ENCODE results near the gene NBPF14.
"Not testable (repeated sequence)": the region's sequence is repeated elsewhere in the genome, so short reads cannot be mapped to it uniquely, and the experiment has no call there.

The NBPF14 gene

GRCh38 chr1:148595911-148596310 lies at the start of gene NBPF14:
TSS of gene NBPF14 (minus strand) at chr1:148596011. CDS start at chr1:148595717, 294 bp downstream.
- not testable (repeated sequence) for DNase-seq

- DNase-seq, result not testable (repeated sequence)
Observed at GRCh38 chr1:148625451-148625850, 29.6 kb upstream of the NBPF14 start.

- DNase-seq, result not testable (repeated sequence)
Observed at GRCh38 chr1:148618216-148618615, 22.4 kb upstream of the NBPF14 start.

- not testable (repeated sequence) for DNase-seq
Observed at GRCh38 chr1:148605266-148605665, 9.5 kb upstream of the NBPF14 start.

GRCh38 chr1:148595360-148595759 lies 451 bp downstream of the NBPF14 start:
- DNase-seq, result not testable (repeated sequence)

GRCh38 chr1:148591098-148591497 lies 4.7 kb downstream of the NBPF14 start:
- not testable (repeated sequence) for DNase-seq

GRCh38 chr1:148532158-148532557 lies 63.7 kb downstream of the NBPF14 start:
- not testable (repeated sequence) for DNase-seq

- peak; percentile 18 for DNase-seq
Observed at GRCh38 chr1:148529101-148529567, 66.7 kb downstream of the NBPF14 start.

- not testable (repeated sequence) for DNase-seq
Observed at GRCh38 chr1:148528591-148528990, 67.2 kb downstream of the NBPF14 start.

GRCh38 chr1:148526587-148526986 lies 69.2 kb downstream of the NBPF14 start:
- DNase-seq, result not testable (repeated sequence)

- not testable (repeated sequence) for DNase-seq
Observed at GRCh38 chr1:148523205-148524144, 72.3 kb downstream of the NBPF14 start.

GRCh38 chr1:148522561-148523204 lies 73.1 kb downstream of the NBPF14 start:
- peak; percentile 93 for DNase-seq

GRCh38 chr1:148522072-148522471 lies 73.7 kb downstream of the NBPF14 start:
- DNase-seq, result peak; percentile 85

GRCh38 chr1:148514310-148514709 lies 81.5 kb downstream of the NBPF14 start:
- not testable (repeated sequence) for DNase-seq

- not testable (repeated sequence) for DNase-seq
Observed at GRCh38 chr1:148512571-148513184, 83.1 kb downstream of the NBPF14 start.

- not testable (repeated sequence) for DNase-seq
Observed at GRCh38 chr1:148493933-148494332, 101.9 kb downstream of the NBPF14 start.

GRCh38 chr1:148483029-148483428 lies 112.8 kb downstream of the NBPF14 start, which contains the start of gene PPIAL4G:
TSS of gene PPIAL4G (minus strand) at chr1:148483302. CDS start at chr1:148483252, 50 bp downstream.
- not testable (repeated sequence) for DNase-seq
